Stimulated activated naive CD8-positive, alpha-beta T cell treated with anti-CD3 and anti-CD28 coated beads, Interleukin-15, amount 100 ng/mL, for 72 hours (primary cell): ENCODE results near the gene DST.
A peak's percentile ranks its signal among the peaks of the same experiment; 100 is the strongest.

Experiments
- ATAC-seq: fragments of 150-1000 bp; cut with Tn5 transposase; 2 replicates; pipeline ENCODE4 v1.10.0; 2021; ENCODE audit warnings: mild to moderate bottlenecking, moderate library complexity
- DNase-seq, 2 donors: peaks; one replicate each; pipeline ENCODE4 v3.0.0; 2021 to 2022
- H3K27ac Mint-ChIP-seq, 2 donors: one replicate each; pipeline ENCODE4 v1.8.0; 2022; ENCODE audit warnings: mild to moderate bottlenecking in 2 of 2, mixed read lengths in 2 of 2, moderate library complexity in 2 of 2
- H3K27me3 Mint-ChIP-seq: one replicate; pipeline ENCODE4 v1.8.0; 2022; ENCODE audit warnings: mixed read lengths
- H3K4me1 Mint-ChIP-seq: one replicate; pipeline ENCODE4 v1.8.0; 2022; ENCODE audit warnings: mild to moderate bottlenecking, mixed read lengths
- H3K4me3 Mint-ChIP-seq, 2 donors: one replicate each; pipeline ENCODE4 v1.8.0; 2022; ENCODE audit warnings: mild to moderate bottlenecking in 2 of 2, mixed read lengths in 2 of 2, moderate library complexity in 1 of 2
- H3K9me3 Mint-ChIP-seq, 2 donors: one replicate each; pipeline ENCODE4 v1.8.0; 2022; ENCODE audit warnings: mixed read lengths in 2 of 2

DST gene

DNA sequence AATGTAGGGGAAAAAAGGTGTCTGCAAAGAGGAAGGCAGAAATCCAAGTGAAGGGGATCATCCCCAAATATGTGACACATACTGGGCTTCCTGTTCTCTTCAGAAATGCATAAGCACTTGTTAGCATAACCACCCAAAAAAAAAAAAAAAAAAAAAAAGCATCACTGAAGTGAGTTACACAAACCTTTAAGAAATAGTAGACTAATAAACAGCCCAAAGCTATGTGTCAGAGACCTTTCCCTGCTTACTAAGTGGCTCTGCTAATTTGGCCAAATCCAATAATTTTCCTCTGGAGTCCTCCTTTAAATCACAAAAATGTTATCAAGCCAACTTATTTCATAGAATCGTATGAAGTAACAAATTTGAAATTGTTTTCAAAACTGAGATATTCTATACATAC lies 7.5 kb upstream of the DST start:
- no peak for ATAC-seq
- no peak for DNase-seq
- H3K9me3 Mint-ChIP-seq = no peaks in the 10 kb centered on the region
- H3K27me3 Mint-ChIP-seq = peaks cover 17% of the 10 kb centered on the region
- no peaks in the 10 kb centered on the region for H3K4me1 Mint-ChIP-seq
- H3K4me3 Mint-ChIP-seq = no peak overlapping the region
- H3K27ac Mint-ChIP-seq = no peak overlapping the region

GRCh38 chr6:56649782-56650181 lies 7.1 kb upstream of the DST start:
- Mint-ChIP-seq H3K27me3 (peaks cover 17% of the 10 kb centered on the region), H3K9me3 (no peaks in the 10 kb centered on the region), H3K4me3 (no peak overlapping the region), H3K27ac (no peak overlapping the region), H3K4me1 (no peaks in the 10 kb centered on the region)
- DNase-seq (no peak), ATAC-seq (no peak)

GRCh38 chr6:56649053-56649769 lies 6.5 kb upstream of the DST start:
- Mint-ChIP-seq H3K27ac (no peak overlapping the region), H3K27me3 (peaks cover 17% of the 10 kb centered on the region), H3K4me1 (no peaks in the 10 kb centered on the region), H3K4me3 (no peak overlapping the region), H3K9me3 (no peaks in the 10 kb centered on the region)
- no peak for ATAC-seq
- DNase-seq = no peak

- peaks cover 17% of the 10 kb centered on the region for H3K27me3 Mint-ChIP-seq
- H3K27ac Mint-ChIP-seq = no peak overlapping the region
- DNase-seq (no peak), ATAC-seq (no peak)
- no peaks in the 10 kb centered on the region for H3K4me1 Mint-ChIP-seq
- no peaks in the 10 kb centered on the region for H3K9me3 Mint-ChIP-seq
- no peak overlapping the region for H3K4me3 Mint-ChIP-seq
Measured at GRCh38 chr6:56647172-56647762, 4.6 kb upstream of the DST start.

DNA sequence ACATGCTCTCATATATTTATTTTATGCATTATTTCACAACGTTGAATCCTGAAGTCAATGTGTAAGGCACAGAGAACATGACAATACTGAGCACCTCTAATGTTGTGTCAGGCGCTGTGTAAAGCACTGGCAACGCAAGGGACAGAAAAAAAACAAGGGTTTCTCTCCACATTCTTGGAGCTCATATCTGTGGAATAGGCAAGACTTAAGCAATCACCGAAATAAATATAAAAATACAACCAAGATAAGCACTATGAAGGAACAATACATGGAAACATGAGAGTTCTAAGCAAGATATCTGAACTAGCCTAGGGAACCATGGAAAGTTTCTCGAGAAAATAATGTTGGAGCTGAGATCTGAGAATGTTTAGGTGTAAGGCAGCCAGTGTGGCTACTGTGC lies 1.7 kb upstream of the DST start:
- DNase-seq (no peak), ATAC-seq (no peak)
- peaks cover 2% of the 10 kb centered on the region for H3K27me3 Mint-ChIP-seq
- H3K9me3 Mint-ChIP-seq = no peaks in the 10 kb centered on the region
- H3K4me1 Mint-ChIP-seq = no peaks in the 10 kb centered on the region
- no peak overlapping the region for H3K4me3 Mint-ChIP-seq
- H3K27ac Mint-ChIP-seq = no peak overlapping the region

DNA sequence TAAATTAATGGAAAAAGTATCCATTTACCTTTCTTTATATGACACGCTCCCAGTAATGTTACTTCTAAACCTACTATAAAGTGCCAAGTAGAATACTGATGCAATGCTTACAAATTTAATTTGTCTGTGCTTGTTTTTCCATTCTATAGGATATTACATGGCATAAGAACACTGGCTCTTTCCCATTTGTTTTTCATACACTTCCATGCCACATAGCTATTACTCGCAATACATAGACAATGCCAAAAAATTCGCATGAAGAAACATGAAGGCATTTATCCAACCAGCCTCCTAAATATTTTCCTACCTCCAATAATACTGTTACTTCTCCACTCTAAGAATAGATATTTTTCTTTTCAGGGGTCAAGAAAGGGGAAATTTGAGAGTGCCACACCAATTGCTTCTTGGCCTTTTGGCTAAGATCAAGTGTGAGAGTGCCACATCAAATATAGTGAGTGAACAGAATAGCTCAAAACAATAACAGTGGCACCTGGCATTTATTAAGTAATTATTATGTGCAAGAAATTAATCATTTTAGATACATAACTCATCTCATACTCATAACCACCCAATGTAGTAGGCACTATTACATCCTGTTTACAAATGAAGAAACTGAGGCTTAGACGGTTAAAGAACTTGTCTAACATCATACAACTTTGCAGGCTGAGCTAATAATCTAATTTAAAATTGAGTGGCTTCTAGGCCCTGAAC lies 845 bp upstream of the DST start:
- Mint-ChIP-seq H3K4me1 (no peaks in the 10 kb centered on the region), H3K27ac (no peak overlapping the region), H3K4me3 (no peak overlapping the region), H3K27me3 (no peaks in the 10 kb centered on the region), H3K9me3 (no peaks in the 10 kb centered on the region)
- no peak for ATAC-seq
- no peak for DNase-seq

- H3K4me3 Mint-ChIP-seq = no peak overlapping the region
- no peak overlapping the region for H3K27ac Mint-ChIP-seq
- ATAC-seq (no peak), DNase-seq (no peak)
- H3K4me1 Mint-ChIP-seq = no peaks in the 10 kb centered on the region
- H3K9me3 Mint-ChIP-seq = no peaks in the 10 kb centered on the region
- H3K27me3 Mint-ChIP-seq = no peaks in the 10 kb centered on the region
Measured at GRCh38 chr6:56640374-56640773, 2.3 kb downstream of the DST start.

- DNase-seq = no peak
- H3K4me1 Mint-ChIP-seq = no peaks in the 10 kb centered on the region
- no peak overlapping the region for H3K4me3 Mint-ChIP-seq
- H3K9me3 Mint-ChIP-seq = no peaks in the 10 kb centered on the region
- no peak overlapping the region for H3K27ac Mint-ChIP-seq
- no peaks in the 10 kb centered on the region for H3K27me3 Mint-ChIP-seq
- ATAC-seq = no peak
Measured at GRCh38 chr6:56638760-56639159, 3.9 kb downstream of the DST start.

DNA sequence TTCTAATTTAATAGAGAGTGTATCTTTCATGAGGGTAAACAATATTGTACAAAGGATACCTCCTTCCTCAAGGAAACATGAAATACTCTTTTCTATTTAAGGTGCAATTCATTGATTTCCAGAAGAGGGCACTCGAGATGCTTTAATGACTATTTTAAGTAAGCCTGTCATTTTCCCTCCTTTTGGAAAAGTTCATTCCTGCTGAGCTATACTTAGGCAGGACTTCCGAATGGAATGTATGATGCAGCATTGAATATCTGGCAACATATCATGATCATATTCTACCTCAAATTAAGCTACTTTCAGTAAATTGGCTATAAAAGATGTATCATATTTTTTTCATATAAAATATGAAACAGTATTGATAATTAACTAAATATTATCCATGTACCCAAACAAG lies 5.0 kb downstream of the DST start:
- Mint-ChIP-seq H3K27me3 (no peaks in the 10 kb centered on the region), H3K9me3 (no peaks in the 10 kb centered on the region), H3K27ac (no peak overlapping the region), H3K4me3 (no peak overlapping the region), H3K4me1 (no peaks in the 10 kb centered on the region)
- DNase-seq = no peak
- no peak for ATAC-seq

- no peaks in the 10 kb centered on the region for H3K9me3 Mint-ChIP-seq
- no peaks in the 10 kb centered on the region for H3K27me3 Mint-ChIP-seq
- DNase-seq (no peak), ATAC-seq (no peak)
- H3K4me1 Mint-ChIP-seq = no peaks in the 10 kb centered on the region
- no peak overlapping the region for H3K4me3 Mint-ChIP-seq
- no peak overlapping the region for H3K27ac Mint-ChIP-seq
Measured at GRCh38 chr6:56628105-56628504, 14.6 kb downstream of the DST start.

DNA sequence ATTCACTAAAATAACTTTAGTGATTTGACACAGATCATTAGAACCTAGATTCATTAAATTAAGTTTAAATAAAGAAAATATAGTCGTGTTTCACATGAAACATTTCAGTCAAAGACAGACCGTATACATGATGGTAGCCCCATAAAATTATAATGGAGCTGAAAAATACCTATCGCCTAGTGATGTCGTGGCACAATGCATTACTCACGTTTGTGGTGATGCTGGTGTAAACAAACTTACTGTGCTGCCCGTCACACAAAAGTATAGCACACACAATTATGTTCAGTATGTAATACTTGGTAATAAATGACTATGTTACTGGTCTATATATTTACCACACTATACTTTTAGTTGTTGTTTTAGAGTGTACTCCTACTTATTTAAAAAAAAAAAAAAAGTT lies 17.3 kb downstream of the DST start:
- no peak overlapping the region for H3K27ac Mint-ChIP-seq
- no peaks in the 10 kb centered on the region for H3K4me1 Mint-ChIP-seq
- ATAC-seq (no peak), DNase-seq (no peak)
- no peaks in the 10 kb centered on the region for H3K27me3 Mint-ChIP-seq
- H3K4me3 Mint-ChIP-seq = no peak overlapping the region
- H3K9me3 Mint-ChIP-seq = no peaks in the 10 kb centered on the region

DNA sequence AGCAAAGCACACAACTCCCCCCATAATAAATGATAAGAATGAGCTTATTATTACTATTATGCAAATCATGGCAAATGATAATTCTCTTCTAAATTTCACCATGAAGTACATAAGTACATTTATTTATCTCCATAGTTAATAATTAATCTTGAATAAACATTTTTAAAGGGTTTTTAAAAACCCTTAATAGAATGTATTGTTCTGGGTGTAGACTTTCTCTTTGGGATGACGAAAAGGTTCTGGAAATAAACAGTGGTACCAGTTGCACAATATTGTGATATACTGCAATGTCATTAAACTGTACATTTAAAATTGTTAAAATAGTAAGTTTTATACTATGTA lies 18.0 kb downstream of the DST start:
- H3K27ac Mint-ChIP-seq = no peak overlapping the region
- no peak overlapping the region for H3K4me3 Mint-ChIP-seq
- no peaks in the 10 kb centered on the region for H3K4me1 Mint-ChIP-seq
- ATAC-seq (no peak), DNase-seq (no peak)
- no peaks in the 10 kb centered on the region for H3K9me3 Mint-ChIP-seq
- H3K27me3 Mint-ChIP-seq = no peaks in the 10 kb centered on the region

- DNase-seq (no peak), ATAC-seq (no peak)
- H3K4me1 Mint-ChIP-seq = no peaks in the 10 kb centered on the region
- H3K9me3 Mint-ChIP-seq = no peaks in the 10 kb centered on the region
- no peak overlapping the region for H3K4me3 Mint-ChIP-seq
- peak overlapping the region in 1 of 2 donors; percentile 75 for H3K27ac Mint-ChIP-seq
- no peaks in the 10 kb centered on the region for H3K27me3 Mint-ChIP-seq
Measured at GRCh38 chr6:56624046-56624727, 18.5 kb downstream of the DST start.

- Mint-ChIP-seq H3K27me3 (no peaks in the 10 kb centered on the region), H3K27ac (no peak overlapping the region), H3K4me1 (no peaks in the 10 kb centered on the region), H3K9me3 (no peaks in the 10 kb centered on the region), H3K4me3 (no peak overlapping the region)
- DNase-seq = no peak
- ATAC-seq = no peak
Measured at GRCh38 chr6:56620229-56620868, 22.3 kb downstream of the DST start.

- no peaks in the 10 kb centered on the region for H3K4me1 Mint-ChIP-seq
- no peak for ATAC-seq
Measured at GRCh38 chr6:56618050-56618449, 24.6 kb downstream of the DST start.

GRCh38 chr6:56616967-56617366 lies 25.7 kb downstream of the DST start:
- Mint-ChIP-seq H3K4me1 (no peaks in the 10 kb centered on the region), H3K4me3 (no peak overlapping the region), H3K27ac (no peak overlapping the region), H3K27me3 (no peaks in the 10 kb centered on the region), H3K9me3 (no peaks in the 10 kb centered on the region)
- DNase-seq (no peak), ATAC-seq (no peak)

More at GRCh38 chr6:56618050-56618449, 24.6 kb downstream of the DST start:
- H3K27me3 Mint-ChIP-seq = no peaks in the 10 kb centered on the region
- no peaks in the 10 kb centered on the region for H3K9me3 Mint-ChIP-seq
- no peak for DNase-seq
- H3K4me3 Mint-ChIP-seq = no peak overlapping the region
- no peak overlapping the region for H3K27ac Mint-ChIP-seq
